Coronary artery (tissue), 2 donors: ENCODE measurements around the gene DLK1.

Experiments
- DNase-seq: peaks from one replicate; pipeline ENCODE4 v3.0.0-alpha.2; 2017; ENCODE audit warnings: low spot score
- H3K27ac ChIP-seq, 2 donors: fragments of 200-600 bp; sonication (generic); one replicate each; pipeline ENCODE4 v1.5.1; 2016 to 2019
- H3K4me3 ChIP-seq: fragments of 200-600 bp; sonication (generic); 2 replicates; pipeline ENCODE4 v1.5.1; 2016; ENCODE audit warnings: mild to moderate bottlenecking, moderate library complexity
- TF ChIP-seq, protein P1 (sequence below): fragments of 200-600 bp; sonication (generic); IDR thresholded peaks from one replicate; pipeline ENCODE4 v1.5.1; 2019; ENCODE audit warnings: antibody characterized with exemption

Gene DLK1

DNA sequence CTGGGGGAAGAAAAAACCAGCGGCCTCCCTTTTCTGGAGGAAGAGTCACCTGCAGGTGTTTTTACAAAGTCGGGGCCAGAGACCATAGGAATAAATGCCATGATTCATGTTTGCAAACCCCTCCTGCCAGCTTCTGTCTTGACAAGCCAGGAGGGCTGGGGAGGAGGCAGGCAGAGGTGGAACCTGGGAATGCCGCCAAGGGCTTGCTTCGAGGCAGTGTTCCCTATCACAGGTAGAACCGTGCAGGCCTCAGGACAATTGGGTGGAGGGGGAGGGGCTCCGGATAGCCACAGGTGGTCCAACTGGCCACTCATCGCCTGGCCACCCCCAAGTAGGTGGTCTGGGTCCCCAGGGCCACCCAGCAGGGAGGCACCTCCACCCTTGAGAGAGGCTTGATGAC, 14.2 kb upstream of the DLK1 start:
- no peak for DNase-seq
- H3K27ac ChIP-seq = no peak overlapping the region

DNA sequence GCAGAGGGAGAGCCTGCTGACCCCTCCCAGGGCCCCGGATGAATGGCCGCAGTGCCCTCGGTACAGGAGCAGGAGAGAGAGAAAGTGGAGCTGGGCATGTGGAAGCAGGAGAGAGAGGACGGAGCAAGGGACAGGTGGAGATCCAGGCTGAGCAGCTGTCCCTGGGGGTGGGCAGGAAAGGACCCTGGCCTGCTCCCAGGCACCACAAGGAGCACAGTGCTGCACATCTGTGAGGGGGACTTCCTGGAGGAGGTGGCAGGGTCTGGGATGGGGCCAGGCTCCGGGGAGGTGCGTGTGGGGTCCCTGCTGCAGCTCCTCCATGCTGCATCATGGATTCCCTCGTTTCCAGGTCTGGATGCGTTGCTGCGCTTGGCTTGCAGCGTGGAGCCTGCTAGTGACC, 13.0 kb upstream of the DLK1 start:
- no peak overlapping the region for H3K4me3 ChIP-seq

More for the DNA sequence above, 14.2 kb upstream of the DLK1 start:
- no peak overlapping the region for H3K4me3 ChIP-seq
- TF ChIP-seq, protein P1, sequence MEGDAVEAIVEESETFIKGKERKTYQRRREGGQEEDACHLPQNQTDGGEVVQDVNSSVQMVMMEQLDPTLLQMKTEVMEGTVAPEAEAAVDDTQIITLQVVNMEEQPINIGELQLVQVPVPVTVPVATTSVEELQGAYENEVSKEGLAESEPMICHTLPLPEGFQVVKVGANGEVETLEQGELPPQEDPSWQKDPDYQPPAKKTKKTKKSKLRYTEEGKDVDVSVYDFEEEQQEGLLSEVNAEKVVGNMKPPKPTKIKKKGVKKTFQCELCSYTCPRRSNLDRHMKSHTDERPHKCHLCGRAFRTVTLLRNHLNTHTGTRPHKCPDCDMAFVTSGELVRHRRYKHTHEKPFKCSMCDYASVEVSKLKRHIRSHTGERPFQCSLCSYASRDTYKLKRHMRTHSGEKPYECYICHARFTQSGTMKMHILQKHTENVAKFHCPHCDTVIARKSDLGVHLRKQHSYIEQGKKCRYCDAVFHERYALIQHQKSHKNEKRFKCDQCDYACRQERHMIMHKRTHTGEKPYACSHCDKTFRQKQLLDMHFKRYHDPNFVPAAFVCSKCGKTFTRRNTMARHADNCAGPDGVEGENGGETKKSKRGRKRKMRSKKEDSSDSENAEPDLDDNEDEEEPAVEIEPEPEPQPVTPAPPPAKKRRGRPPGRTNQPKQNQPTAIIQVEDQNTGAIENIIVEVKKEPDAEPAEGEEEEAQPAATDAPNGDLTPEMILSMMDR = no peak

DNA sequence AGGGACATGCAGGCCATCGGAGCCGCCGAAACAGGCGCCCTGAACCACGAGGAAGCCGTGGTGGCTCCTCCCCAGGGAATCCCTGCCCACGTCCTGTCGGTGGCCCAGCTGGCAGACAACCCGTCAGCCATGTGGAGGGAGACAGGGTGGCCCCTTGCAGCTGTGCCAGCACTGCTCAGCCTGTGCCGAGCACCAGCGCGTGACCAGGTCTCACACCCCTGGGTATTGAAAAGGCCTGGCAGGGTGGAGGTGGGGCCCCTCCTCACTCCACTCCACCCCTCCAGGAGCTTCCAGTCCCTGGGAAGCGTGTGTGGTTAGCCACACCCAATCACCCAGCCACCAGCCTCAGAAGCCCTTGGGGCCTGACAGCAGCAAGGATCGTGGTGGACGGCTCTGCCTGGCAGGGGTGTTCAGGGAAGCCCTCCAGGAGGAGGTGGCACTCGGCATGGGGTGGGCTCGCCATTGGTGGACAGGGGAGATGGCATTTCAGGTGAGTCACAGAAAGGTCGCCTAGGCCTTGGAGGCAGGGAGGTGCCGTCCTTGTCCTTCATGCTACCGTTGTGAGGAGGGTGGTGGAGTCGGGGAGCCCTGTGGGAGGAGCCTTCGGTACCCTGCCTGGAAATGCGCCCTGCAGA, 12.3 kb upstream of the DLK1 start:
- no peak overlapping the region for H3K4me3 ChIP-seq
- DNase-seq = no peak
- no peak overlapping the region for H3K27ac ChIP-seq
- TF ChIP-seq, protein P1 = no peak

More for the DNA sequence above, 13.0 kb upstream of the DLK1 start:
- TF ChIP-seq, protein P1 = no peak
- H3K27ac ChIP-seq = no peak overlapping the region
- no peak for DNase-seq

DNA sequence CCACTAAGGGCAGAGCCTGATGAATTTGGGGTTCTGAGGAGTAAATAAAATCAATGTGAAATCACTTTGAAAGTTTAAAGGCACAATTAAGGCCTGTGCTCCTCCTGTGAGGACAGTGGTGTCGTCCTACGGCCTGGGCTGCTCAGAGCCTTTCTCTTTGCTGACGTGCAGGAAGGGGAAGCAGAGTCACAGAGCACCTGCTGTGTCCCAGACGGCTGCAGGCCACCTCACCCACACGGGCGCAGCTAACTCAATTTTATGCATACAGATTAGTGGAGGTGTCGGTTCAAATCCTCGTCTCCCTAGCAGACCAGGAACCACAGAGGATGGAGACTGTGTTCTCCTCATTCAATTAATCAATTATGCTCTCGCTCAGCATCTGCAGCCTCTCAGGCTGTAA, 11.4 kb upstream of the DLK1 start:
- Histone ChIP-seq H3K4me3 (no peak overlapping the region), H3K27ac (no peak overlapping the region)
- TF ChIP-seq, protein P1 = no peak
- DNase-seq = no peak

DNA sequence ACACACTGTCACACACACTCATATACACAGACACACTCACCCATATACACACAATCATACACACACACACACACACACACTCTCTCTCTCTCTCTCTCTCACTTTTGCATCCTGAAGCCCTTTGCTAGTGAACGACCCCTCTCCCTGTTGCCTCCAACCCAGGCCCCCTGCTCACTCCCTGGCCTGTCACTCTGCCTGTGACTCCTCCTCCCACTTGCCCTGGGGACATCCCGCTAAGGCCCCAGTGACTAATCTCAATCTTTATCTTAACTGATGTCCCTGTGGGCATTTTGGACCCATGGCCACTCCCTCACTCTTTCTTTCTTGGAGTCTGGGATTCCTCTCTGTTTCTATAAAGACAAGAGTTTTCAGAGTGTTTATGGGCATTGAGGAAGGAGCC, 10.9 kb upstream of the DLK1 start:
- no peak for DNase-seq
- H3K27ac ChIP-seq = no peak overlapping the region
- H3K4me3 ChIP-seq = no peak overlapping the region
- TF ChIP-seq, protein P1 = no peak

DNA sequence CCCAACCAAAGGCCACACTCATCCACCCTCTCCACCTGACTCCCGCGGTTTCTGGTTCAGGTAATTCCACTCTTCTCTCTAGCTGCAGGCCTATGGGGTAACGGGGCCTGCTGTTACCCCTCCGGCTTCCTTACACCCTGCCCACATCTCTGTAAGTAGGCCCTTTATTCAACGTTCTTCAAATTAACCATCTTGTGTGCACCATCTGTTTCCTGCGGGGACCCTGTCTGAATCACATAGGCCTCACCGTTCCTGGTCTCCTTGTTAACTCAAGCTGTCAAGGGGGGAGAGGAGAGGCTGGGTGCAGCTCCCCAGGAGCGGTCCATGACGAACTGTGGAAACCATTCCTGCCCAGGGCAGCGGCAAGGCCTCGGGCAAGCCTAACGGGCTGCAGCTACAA, 9.3 kb upstream of the DLK1 start:
- DNase-seq = no peak
- TF ChIP-seq, protein P1 = no peak
- no peak overlapping the region for H3K4me3 ChIP-seq
- no peak overlapping the region for H3K27ac ChIP-seq

DNA sequence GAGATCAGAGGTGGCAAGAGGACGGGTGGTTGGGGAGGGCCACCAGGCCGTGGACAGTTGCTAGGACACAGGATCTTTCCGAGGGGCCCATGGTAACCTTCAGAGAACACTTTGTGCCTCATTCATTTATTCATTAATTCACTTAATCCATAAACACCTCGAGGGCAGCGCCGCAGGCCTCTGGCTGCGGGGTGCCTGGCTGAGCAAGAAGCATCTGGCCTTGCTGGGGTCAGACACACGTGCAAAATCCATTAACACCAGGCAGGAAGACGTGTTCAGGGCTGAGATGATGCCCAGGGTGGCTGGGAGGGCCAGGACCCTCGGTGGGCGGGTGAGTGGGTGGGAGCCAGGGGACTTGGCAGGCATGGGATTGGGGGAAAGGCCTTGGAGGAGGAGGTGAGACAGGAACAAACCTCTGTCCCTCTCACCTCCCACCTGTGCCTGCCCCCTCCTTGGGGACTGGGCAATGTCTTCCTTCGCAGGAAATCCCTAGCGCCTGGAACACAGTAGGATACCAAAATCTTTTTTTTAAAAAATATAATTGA, 6.6 kb upstream of the DLK1 start:
- TF ChIP-seq, protein P1 = no peak
- no peak overlapping the region for H3K4me3 ChIP-seq
- no peak for DNase-seq
- H3K27ac ChIP-seq = no peak overlapping the region
